GM19468 (cell line): ENCODE data around the gene MNT.

Source experiments
- ATAC-seq: cut with Tn5 transposase; IDR thresholded peaks from one replicate; pipeline ENCODE4 v1.9.1; 2021; ENCODE audit warnings: mild to moderate bottlenecking, moderate library complexity, moderate number of reproducible peaks; ENCODE audit not compliant: unreplicated experiment; ENCODE audit errors: extremely low read depth

The MNT gene

DNA sequence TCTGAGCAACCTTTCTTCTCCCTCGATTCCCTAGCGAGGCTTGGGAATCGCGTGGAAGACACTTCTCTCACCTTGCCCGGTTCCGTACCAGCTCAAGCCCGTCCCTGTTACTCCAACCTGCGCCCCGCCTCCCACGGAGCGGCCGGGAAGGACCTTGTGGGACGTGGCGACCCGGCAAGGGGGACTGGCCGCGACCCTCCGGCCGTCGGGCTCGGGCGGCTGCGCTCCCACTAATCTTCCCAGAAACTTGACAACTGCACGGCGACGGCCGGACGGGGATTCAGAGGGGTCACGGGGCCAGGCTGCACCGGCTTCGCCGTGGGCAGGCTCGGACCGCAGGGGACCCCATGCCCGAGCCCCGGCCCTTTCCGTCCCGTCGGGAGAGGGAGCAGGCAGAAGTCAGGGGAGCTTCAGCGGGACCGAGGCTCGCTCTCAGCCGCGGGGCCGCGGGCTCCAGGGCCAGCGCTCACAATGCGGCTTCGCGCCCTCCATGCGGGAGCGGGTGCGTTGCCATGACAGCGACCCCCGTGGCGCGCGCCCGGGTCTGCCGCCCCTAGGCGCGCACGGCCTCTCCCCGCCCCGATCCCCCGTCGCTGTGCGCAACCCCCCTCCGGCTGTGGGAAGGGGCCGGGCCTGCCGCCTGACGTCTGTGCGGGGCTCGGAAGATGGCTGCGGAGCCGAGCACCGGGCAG is 63.9 kb downstream of the MNT start, which contains the start of gene SGSM2:
Gene SGSM2 (plus strand): TSS at position 650 of the 692 bp plus-strand sequence. CDS start 188 bp downstream, outside the sequence.
- no peak for ATAC-seq

DNA sequence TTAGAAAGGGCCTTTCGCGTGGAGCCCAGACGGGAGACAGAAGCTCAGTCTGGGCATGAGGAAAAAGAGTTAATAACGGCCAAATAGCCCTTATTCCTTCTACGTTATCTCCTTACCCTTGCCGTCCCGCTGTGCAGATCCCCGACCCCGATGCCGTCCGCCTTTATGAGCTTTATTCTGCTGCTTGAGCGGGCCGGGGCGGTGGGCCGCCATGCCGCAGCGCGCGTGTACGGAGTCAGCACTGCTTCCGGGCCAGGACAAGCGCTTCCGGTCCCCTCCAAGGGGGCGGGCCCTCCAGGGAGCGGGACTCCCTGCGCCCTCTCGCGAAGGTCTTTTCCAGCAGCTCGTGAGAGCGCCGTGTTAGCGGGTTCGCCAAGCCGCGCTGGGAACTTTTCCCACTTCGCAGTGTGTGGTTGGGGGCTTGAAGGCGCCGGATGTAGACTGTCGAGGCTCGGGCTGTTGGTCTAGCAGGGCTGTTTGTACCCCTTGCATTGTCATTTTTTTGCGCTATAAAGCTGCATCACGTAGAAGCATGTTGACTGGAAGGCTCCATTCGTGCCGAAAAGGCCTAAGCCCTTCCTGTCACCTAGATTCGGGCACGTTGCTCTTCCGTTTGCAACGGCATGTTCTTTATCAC is 64.5 kb downstream of the MNT start, which contains the start of gene TSR1:
Gene TSR1 (minus strand): TSS at position 243 of the 637 bp plus-strand sequence. CDS start 30 bp downstream, at position 213.
- peak; percentile 55 for ATAC-seq

DNA sequence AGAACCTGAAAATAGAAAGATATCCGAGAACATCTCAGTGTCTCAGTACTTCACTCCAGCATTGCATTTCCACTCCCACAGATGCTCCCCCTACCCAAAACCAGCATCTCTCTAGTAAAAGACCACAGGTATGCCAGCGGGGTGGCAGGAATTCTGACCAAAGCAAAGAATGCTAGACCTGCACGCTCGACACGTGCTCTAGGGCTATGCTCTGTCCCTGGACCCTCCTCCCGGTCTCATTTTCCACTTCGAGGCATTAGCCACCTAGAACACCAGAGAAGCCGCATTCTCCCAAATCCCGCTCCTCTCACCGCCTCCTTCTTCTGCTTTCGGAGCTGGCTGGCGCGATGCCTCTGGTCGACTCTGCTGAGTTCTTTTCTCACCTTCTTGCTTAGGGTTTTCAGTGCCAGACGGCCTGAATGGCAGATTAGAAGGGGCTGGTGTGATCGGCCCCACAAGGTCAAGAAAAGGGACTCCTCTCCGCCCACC is 65.1 kb downstream of the MNT start:
- ATAC-seq: no peak
